Astrocyte (in vitro differentiated cells and primary cell): ENCODE measurements around the gene CPT2. TPM values are rescaled to one million over a fixed set of nuclear protein-coding genes. Genes with fewer than 3 reads are reported as not detected.
"Not testable (repeated sequence)": the region's sequence is repeated elsewhere in the genome, so short reads cannot be mapped to it uniquely, and the experiment has no call there.

ENCODE experiments used
- DNase-seq: peaks from one replicate; pipeline ENCODE4 v3.0.0-alpha.2; 2010; ENCODE audit warnings: low read depth
- FAIRE-seq: peaks from 2 replicates; lab custom pipeline; 2011; peaks lifted over from hg19 to GRCh38; lab: Jason Lieb, UNC
- H2AFZ ChIP-seq: 2 replicates; pipeline ENCODE4 v1.6.0; 2012; ENCODE audit warnings: low read depth, low read length, inconsistent platforms
- H3K27ac ChIP-seq: 2 replicates; pipeline ENCODE4 v1.5.1; 2011; ENCODE audit warnings: low read depth, low read length, inconsistent platforms
- H3K27me3 ChIP-seq: 2 replicates; pipeline ENCODE4 v1.6.0; 2011; ENCODE audit warnings: low read length, inconsistent platforms; ENCODE audit not compliant: insufficient read depth
- H3K36me3 ChIP-seq: 2 replicates; pipeline ENCODE4 v1.5.1; 2011; ENCODE audit warnings: low read length, inconsistent platforms; ENCODE audit not compliant: insufficient read depth
- H3K4me1 ChIP-seq: 2 replicates; pipeline ENCODE4 v1.5.1; 2011; ENCODE audit warnings: low read length, inconsistent platforms; ENCODE audit not compliant: insufficient read depth
- H3K4me2 ChIP-seq: 2 replicates; pipeline ENCODE4 v1.6.0; 2012; ENCODE audit warnings: low read length, inconsistent platforms
- H3K4me3 ChIP-seq: 2 replicates; pipeline ENCODE4 v1.5.1; 2011; ENCODE audit warnings: low read depth, mild to moderate bottlenecking, low read length, inconsistent platforms; ENCODE audit not compliant: insufficient read depth
- H3K79me2 ChIP-seq: 2 replicates; pipeline ENCODE4 v1.6.0; 2012; ENCODE audit warnings: mild to moderate bottlenecking, low read length, inconsistent platforms; ENCODE audit not compliant: insufficient read depth
- H3K9ac ChIP-seq: 2 replicates; pipeline ENCODE4 v1.6.0; 2012; ENCODE audit warnings: mild to moderate bottlenecking, low read length, inconsistent platforms
- H3K9me3 ChIP-seq: 2 replicates; pipeline ENCODE4 v1.5.1; 2012; ENCODE audit warnings: low read depth, mild to moderate bottlenecking, low read length, inconsistent platforms; ENCODE audit not compliant: insufficient read depth
- H4K20me1 ChIP-seq: 2 replicates; pipeline ENCODE4 v1.6.0; 2012; ENCODE audit warnings: low read length, inconsistent platforms; ENCODE audit not compliant: insufficient read depth
- H3K27ac Mint-ChIP-seq: one replicate; pipeline ENCODE4 v1.8.0; 2021; ENCODE audit warnings: mild to moderate bottlenecking, mixed read lengths; ENCODE audit not compliant: unreplicated experiment
- H3K27me3 Mint-ChIP-seq: one replicate; pipeline ENCODE4 v1.8.0; 2021; ENCODE audit warnings: low read depth, mixed read lengths; ENCODE audit not compliant: unreplicated experiment
- H3K36me3 Mint-ChIP-seq: one replicate; pipeline ENCODE4 v1.8.0; 2021; ENCODE audit warnings: low read depth, mixed read lengths; ENCODE audit not compliant: unreplicated experiment
- H3K4me1 Mint-ChIP-seq: one replicate; pipeline ENCODE4 v1.8.0; 2021; ENCODE audit warnings: low read depth, mixed read lengths; ENCODE audit not compliant: unreplicated experiment
- H3K4me3 Mint-ChIP-seq: one replicate; pipeline ENCODE4 v1.8.0; 2021; ENCODE audit warnings: mild to moderate bottlenecking, moderate library complexity, mixed read lengths; ENCODE audit not compliant: unreplicated experiment
- H3K9me3 Mint-ChIP-seq: one replicate; pipeline ENCODE4 v1.8.0; 2021; ENCODE audit warnings: mild to moderate bottlenecking, mixed read lengths; ENCODE audit not compliant: unreplicated experiment
- EZH2 ChIP-seq: IDR thresholded peaks from 2 replicates; pipeline ENCODE4 v1.6.1; 2012; ENCODE audit warnings: mild to moderate bottlenecking, low read length, inconsistent platforms; ENCODE audit not compliant: insufficient read depth
- total RNA-seq: library from RNA; stranded (reverse); gene quantifications from 2 replicates; pipeline ENCODE4 v1.2.1, GENCODE V29; 2021
- TF ChIP-seq, protein P1 (sequence below): IDR thresholded peaks from 2 replicates; pipeline ENCODE4 v1.5.1; 2011; ENCODE audit warnings: low read depth, mild to moderate bottlenecking, inconsistent platforms, low read length, moderate library complexity; ENCODE audit not compliant: insufficient read depth

CPT2 gene
- total RNA-seq, 1 donor from 2014 or later, result 10.4 TPM

DNA sequence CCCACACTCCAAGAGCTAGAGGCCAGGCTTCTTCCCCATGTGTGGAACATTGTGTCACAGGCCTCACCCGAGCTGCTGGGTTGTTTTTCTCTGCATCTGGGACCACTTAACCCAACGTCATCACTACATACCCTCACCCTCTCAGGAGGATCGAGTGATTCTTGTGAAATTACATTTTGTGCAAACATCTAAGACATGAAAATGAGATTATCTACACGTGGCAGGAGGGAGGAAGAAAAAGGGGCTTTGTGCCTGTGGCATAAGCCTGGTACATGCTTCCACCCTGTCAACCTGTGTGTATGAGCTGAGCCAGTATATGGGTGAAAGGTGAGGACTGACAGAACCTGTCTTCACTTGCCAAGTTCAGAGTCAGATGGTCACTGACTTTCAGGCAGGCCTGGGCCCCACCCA lies 1.6 kb downstream of the CPT2 start:
- no peaks in the 10 kb centered on the region for H3K27me3 Mint-ChIP-seq
- peaks cover 9% of the 10 kb centered on the region for H3K4me1 Mint-ChIP-seq
- FAIRE-seq (no peak), DNase-seq (no peak)
- Histone ChIP-seq H3K4me3 (no peak overlapping the region), H3K4me1 (peaks cover 12% of the 10 kb centered on the region), H4K20me1 (peaks cover 5% of the 10 kb centered on the region), H2AFZ (no peak overlapping the region), H3K27ac (no peak overlapping the region), H3K9me3 (no peaks in the 10 kb centered on the region), H3K4me2 (peak overlapping the region; percentile 100), H3K36me3 (peaks cover under 1% of the 10 kb centered on the region), H3K9ac (peak overlapping the region; percentile 97), H3K27me3 (no peaks in the 10 kb centered on the region), H3K79me2 (peaks cover 18% of the 10 kb centered on the region)
- no peak for TF ChIP-seq EZH2
- no peaks in the 10 kb centered on the region for H3K9me3 Mint-ChIP-seq
- H3K36me3 Mint-ChIP-seq, result peaks cover 14% of the 10 kb centered on the region
- peak overlapping the region; percentile 98 for H3K4me3 Mint-ChIP-seq
- H3K27ac Mint-ChIP-seq, result peak overlapping the region; percentile 11

DNA sequence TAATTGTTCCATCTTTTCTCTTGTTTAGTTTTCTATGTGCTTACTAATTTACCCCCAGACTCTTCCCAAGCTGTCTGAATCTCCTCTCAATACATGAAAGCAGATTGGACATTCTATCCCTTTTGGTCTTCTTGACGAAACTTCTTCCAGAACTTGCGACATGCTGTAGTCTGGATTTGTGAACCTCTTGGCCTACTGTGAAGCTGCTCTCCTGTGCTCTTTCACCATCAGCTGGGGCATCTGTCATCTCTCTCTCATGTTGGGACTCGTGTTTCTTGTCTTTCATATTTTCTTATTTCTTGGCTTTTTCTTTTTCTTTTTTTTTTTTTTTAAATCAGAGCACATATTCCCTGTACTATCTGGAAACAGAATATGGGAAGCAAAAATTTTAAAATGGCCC lies 6.8 kb downstream of the CPT2 start:
- Mint-ChIP-seq H3K4me3 (no peak overlapping the region), H3K36me3 (peaks cover 53% of the 10 kb centered on the region), H3K4me1 (no peaks in the 10 kb centered on the region), H3K27ac (no peak overlapping the region), H3K27me3 (no peaks in the 10 kb centered on the region), H3K9me3 (peaks cover 11% of the 10 kb centered on the region)
- DNase-seq (no peak), FAIRE-seq (no peak)
- H3K4me1 ChIP-seq, result no peaks in the 10 kb centered on the region
- H3K9ac ChIP-seq, result no peak overlapping the region
- H3K27ac ChIP-seq, result no peak overlapping the region
- H3K4me2 ChIP-seq, result no peak overlapping the region
- peaks cover under 1% of the 10 kb centered on the region for H3K79me2 ChIP-seq
- H2AFZ ChIP-seq, result no peak overlapping the region
- H4K20me1 ChIP-seq, result no peaks in the 10 kb centered on the region
- TF ChIP-seq, protein P1, sequence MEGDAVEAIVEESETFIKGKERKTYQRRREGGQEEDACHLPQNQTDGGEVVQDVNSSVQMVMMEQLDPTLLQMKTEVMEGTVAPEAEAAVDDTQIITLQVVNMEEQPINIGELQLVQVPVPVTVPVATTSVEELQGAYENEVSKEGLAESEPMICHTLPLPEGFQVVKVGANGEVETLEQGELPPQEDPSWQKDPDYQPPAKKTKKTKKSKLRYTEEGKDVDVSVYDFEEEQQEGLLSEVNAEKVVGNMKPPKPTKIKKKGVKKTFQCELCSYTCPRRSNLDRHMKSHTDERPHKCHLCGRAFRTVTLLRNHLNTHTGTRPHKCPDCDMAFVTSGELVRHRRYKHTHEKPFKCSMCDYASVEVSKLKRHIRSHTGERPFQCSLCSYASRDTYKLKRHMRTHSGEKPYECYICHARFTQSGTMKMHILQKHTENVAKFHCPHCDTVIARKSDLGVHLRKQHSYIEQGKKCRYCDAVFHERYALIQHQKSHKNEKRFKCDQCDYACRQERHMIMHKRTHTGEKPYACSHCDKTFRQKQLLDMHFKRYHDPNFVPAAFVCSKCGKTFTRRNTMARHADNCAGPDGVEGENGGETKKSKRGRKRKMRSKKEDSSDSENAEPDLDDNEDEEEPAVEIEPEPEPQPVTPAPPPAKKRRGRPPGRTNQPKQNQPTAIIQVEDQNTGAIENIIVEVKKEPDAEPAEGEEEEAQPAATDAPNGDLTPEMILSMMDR, result no peak
- TF ChIP-seq EZH2, result no peak
- H3K9me3 ChIP-seq, result peaks cover 10% of the 10 kb centered on the region
- H3K27me3 ChIP-seq, result no peaks in the 10 kb centered on the region
- peaks cover 12% of the 10 kb centered on the region for H3K36me3 ChIP-seq
- H3K4me3 ChIP-seq, result no peak overlapping the region

DNA sequence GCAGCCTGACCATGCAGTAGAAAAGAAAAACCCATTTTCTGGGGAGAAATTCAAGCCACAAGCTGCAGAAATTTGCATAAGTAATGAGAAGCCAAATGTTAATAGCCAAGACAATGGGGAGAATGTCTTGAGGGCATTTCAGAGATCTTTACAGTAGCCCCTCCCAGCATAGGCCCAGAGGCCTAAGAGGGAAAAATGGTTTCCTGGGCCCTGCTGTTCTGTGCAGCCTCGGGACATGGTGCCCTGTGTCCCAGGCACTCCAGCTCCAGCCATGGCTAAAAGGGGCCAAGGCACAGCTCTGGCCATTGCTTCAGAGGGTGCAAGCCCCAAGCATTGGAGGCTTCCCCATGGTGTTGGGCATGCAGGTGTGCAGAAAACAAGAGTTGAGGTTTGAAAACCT lies 8.9 kb downstream of the CPT2 start:
- DNase-seq, H2AFZ ChIP-seq, H3K4me3 ChIP-seq, H3K79me2 ChIP-seq, H3K4me1 ChIP-seq, H3K27me3 Mint-ChIP-seq, H3K4me1 Mint-ChIP-seq, H3K27ac Mint-ChIP-seq, H3K4me3 Mint-ChIP-seq, H3K27ac ChIP-seq, FAIRE-seq, H4K20me1 ChIP-seq, H3K4me2 ChIP-seq, H3K9ac ChIP-seq, H3K27me3 ChIP-seq: not testable (repeated sequence)
- H3K36me3 ChIP-seq, result peaks cover 27% of the 10 kb centered on the region
- H3K9me3 ChIP-seq, result peaks cover 10% of the 10 kb centered on the region
- peaks cover 59% of the 10 kb centered on the region for H3K36me3 Mint-ChIP-seq
- H3K9me3 Mint-ChIP-seq, result peaks cover 11% of the 10 kb centered on the region

DNA sequence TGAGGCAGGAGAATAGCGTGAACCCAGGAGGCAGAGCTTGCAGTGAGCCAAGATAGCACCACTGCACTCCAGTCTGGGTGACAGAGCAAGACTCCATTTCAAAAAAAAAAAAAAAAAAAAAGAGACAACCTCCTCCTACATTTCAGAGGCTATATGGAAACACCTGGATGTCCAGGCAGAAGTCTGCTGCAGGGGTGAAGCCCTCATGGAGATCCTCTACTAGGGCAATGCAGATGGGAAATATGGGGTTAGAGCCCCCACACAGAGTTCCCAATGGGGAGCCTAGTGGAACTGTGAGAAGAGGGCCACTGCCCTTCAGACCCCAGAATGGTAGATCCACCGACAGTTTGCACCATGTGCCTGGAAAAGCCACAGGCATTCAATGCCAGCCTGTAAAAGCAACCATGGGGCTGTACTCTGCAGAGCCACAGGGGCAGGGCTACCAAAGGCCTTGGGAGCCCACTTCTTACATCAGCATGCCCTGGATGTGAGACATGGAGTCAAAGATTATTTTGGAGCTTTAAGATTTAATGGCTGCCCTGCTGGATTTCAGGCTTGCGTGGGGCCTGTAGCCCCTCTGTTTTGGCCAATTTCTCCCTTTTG lies 9.6 kb downstream of the CPT2 start:
- H3K9me3 ChIP-seq, result peaks cover 10% of the 10 kb centered on the region
- DNase-seq, H3K4me1 ChIP-seq, H3K4me3 Mint-ChIP-seq, H3K9ac ChIP-seq, H3K4me1 Mint-ChIP-seq, H3K27me3 ChIP-seq, H2AFZ ChIP-seq, H3K4me2 ChIP-seq, H3K79me2 ChIP-seq, H3K27me3 Mint-ChIP-seq, H3K27ac ChIP-seq, H3K4me3 ChIP-seq, H4K20me1 ChIP-seq, H3K27ac Mint-ChIP-seq, FAIRE-seq: not testable (repeated sequence)
- peaks cover 54% of the 10 kb centered on the region for H3K36me3 Mint-ChIP-seq
- H3K36me3 ChIP-seq, result peaks cover 34% of the 10 kb centered on the region
- peaks cover 11% of the 10 kb centered on the region for H3K9me3 Mint-ChIP-seq
